GM18861 (cell line): ENCODE data around the gene IMMT.

Experiments used
- ATAC-seq: cut with Tn5 transposase; IDR thresholded peaks from one replicate; pipeline ENCODE4 v1.9.1; 2021; ENCODE audit not compliant: unreplicated experiment

IMMT gene

GRCh38 chr2:86094229-86094628 lies 101.0 kb downstream of the IMMT start:
- ATAC-seq, result no peak
